ENCODE measurements around the gene KRTAP5-10. TPM values are rescaled to one million over a fixed set of nuclear protein-coding genes. Genes with fewer than 3 reads are reported as not detected.
"Not testable (repeated sequence)": the region's sequence is repeated elsewhere in the genome, so short reads cannot be mapped to it uniquely, and the experiment has no call there.

KRTAP5-10 gene
- total RNA-seq, 4 donors from 2014 or later: not detected

DNA sequence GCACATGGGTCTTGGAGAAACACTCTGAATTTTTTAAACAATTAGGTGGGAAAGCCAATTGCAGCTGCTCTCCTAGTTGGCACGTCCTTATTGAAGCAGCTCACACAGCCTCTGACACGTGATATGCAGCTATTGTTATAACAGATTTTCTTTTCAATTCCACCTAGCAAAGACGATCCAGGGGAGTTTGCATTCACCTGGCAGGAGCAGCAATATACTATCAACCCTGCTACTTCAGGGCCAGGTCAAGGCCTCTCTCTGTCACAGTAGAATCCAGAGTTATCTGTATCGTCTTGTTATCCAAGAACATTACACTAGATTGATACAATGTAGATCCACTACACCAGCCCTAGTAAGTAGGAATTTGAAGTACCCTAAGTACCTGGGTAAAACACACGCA lies 9.1 kb downstream of the KRTAP5-10 start:
- Histone ChIP-seq H3K4me3 (no peak overlapping the region), H3K4me1 (no peaks in the 10 kb centered on the region), H3K36me3 (no peaks in the 10 kb centered on the region), H3K9me3 (no peaks in the 10 kb centered on the region), H3K27ac (no peak overlapping the region), H3K27me3 (peaks cover 0 to 14% (median 0%) of the 10 kb centered on the region in 4 donors)
- DNase-seq: no peak
- TF ChIP-seq, protein P1, sequence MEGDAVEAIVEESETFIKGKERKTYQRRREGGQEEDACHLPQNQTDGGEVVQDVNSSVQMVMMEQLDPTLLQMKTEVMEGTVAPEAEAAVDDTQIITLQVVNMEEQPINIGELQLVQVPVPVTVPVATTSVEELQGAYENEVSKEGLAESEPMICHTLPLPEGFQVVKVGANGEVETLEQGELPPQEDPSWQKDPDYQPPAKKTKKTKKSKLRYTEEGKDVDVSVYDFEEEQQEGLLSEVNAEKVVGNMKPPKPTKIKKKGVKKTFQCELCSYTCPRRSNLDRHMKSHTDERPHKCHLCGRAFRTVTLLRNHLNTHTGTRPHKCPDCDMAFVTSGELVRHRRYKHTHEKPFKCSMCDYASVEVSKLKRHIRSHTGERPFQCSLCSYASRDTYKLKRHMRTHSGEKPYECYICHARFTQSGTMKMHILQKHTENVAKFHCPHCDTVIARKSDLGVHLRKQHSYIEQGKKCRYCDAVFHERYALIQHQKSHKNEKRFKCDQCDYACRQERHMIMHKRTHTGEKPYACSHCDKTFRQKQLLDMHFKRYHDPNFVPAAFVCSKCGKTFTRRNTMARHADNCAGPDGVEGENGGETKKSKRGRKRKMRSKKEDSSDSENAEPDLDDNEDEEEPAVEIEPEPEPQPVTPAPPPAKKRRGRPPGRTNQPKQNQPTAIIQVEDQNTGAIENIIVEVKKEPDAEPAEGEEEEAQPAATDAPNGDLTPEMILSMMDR (IDR thresholded peaks at IDR 0.05): no peak
- no peak for TF ChIP-seq POLR2A (IDR thresholded peaks at IDR 0.05)
- 58 to 72% methylated on average over 4 to 5 of the region's 5 CpGs for WGBS, 2 donors
- intact Hi-C loops (cut with DNase I): no loop called here

- DNase-seq: no peak
- Histone ChIP-seq H3K27me3 (peaks cover 0 to 8% (median 0%) of the 10 kb centered on the region in 4 donors), H3K27ac (no peak overlapping the region), H3K36me3 (no peaks in the 10 kb centered on the region), H3K9me3 (no peaks in the 10 kb centered on the region), H3K4me3 (no peak overlapping the region), H3K4me1 (peaks cover 0 to 7% (median 0%) of the 10 kb centered on the region in 3 donors)
- TF ChIP-seq, protein P1 (IDR thresholded peaks at IDR 0.05): no peak
- TF ChIP-seq POLR2A (IDR thresholded peaks at IDR 0.05): no peak
- 58 to 79% methylated on average over 4 of the region's 4 CpGs for WGBS, 2 donors
- intact Hi-C loops (cut with DNase I): no loop called here
These were observed 10.5 kb downstream of the KRTAP5-10 start for GRCh38 chr11:71575723-71576424.

- H3K4me1 ChIP-seq; DNase-seq; intact Hi-C loops (cut with DNase I); H3K36me3 ChIP-seq; H3K9me3 ChIP-seq; H3K27ac ChIP-seq; H3K4me3 ChIP-seq: not testable (repeated sequence)
- H3K27me3 ChIP-seq: peaks cover 0 to 14% (median 0%) of the 10 kb centered on the region in 4 donors
- 91 to 100% methylated on average over 2 to 12 of the region's 41 CpGs for WGBS, 2 donors
These were observed 11.5 kb downstream of the KRTAP5-10 start for GRCh38 chr11:71576688-71577465.

DNA sequence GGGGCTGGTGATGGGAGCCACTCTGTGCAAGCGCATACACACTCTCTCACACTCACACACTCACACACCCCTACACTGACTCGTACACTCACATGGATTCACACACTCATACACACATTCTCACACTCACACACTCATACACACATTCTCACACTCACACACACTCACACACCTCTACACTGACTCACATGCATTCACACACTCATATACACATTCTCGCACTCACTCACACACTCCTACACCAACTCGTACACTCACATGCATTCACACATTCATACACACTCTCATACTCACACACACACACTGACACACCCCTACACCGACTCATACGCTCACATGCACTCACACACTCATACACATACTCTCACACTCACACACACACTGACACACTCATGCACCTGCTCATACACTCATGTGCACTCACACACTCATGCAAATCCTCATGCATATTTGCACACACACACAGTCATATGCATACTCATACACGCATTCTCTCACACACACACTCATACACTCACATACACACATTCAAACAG lies 12.2 kb downstream of the KRTAP5-10 start:
- H3K27ac ChIP-seq: no peak overlapping the region
- intact Hi-C loops (cut with DNase I): no loop called here
- TF ChIP-seq, protein P1 (IDR thresholded peaks at IDR 0.05): no peak
- no peak for TF ChIP-seq POLR2A (IDR thresholded peaks at IDR 0.05)
- 78 to 92% methylated on average over 7 of the region's 7 CpGs for WGBS, 2 donors
- DNase-seq: no peak
- peaks cover 0 to 7% (median 0%) of the 10 kb centered on the region in 3 donors for H3K4me1 ChIP-seq
- H3K9me3 ChIP-seq: no peaks in the 10 kb centered on the region
- no peaks in the 10 kb centered on the region for H3K36me3 ChIP-seq
- no peak overlapping the region for H3K4me3 ChIP-seq
- peaks cover 0 to 20% (median 0%) of the 10 kb centered on the region in 4 donors for H3K27me3 ChIP-seq

GRCh38 chr11:71579513-71579912 lies 14.2 kb downstream of the KRTAP5-10 start:
- peaks cover 0 to 29% (median 0%) of the 10 kb centered on the region in 4 donors for H3K27me3 ChIP-seq
- intact Hi-C loops (cut with DNase I); H3K36me3 ChIP-seq; H3K27ac ChIP-seq; H3K9me3 ChIP-seq; H3K4me3 ChIP-seq; H3K4me1 ChIP-seq; DNase-seq: not testable (repeated sequence)
- 53 to 69% methylated on average over 6 of the region's 7 CpGs for WGBS, 2 donors
